Measurements from ENCODE around the gene POM121L12. TPM values are rescaled to one million over a fixed set of nuclear protein-coding genes. Genes with fewer than 3 reads are reported as not detected.

The POM121L12 gene
- total RNA-seq (not detected), polyA plus RNA-seq (not detected), total RNA-seq (0 to 0.09 (median 0) reads per million in 6 experiments)

DNA sequence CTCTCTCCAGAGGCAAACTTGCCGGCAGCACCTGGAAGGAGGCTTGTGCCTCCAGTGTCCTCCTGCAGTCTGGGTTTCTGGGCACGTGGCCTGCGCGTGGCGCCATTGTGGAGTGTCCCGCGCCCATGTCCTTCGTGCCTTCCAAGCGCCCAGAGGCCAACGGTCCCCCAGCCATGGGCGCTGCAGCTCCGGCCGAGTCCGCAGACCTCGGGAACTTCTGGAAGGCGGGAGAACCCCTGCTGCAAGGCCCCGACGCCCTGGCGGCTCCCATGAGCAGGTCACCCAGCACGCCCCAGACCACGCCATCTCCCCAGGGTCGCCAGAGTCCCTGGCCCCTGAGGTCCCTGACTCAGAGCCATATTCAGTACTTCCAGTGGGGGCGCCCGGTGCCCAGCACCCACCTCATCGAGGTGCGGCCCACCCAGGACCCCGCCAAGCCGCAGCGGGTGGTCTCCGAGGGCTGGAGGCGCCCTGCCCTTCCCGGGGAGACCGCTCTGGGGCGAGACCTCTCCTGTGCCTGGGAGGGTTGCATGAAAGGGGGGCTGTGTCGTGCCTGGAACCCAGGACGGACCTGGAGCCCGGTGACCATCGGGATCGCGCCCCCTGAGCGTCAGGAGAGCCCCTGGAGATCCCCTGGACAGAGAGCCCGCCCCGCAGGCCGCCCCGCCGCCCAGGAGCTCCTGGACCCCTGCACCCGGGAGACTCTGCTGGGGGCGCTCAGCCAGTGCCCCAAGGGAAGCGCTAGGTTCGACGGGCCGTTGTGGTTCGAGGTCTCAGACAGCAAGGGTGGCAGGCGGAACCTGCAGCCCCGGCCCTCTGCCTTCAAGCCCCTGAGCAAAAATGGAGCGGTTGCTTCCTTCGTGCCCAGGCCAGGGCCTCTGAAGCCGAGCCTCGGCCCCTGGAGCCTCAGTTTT lies at the start of gene POM121L12:
POM121L12 (plus strand) TSS at position 135 of the 914 bp plus-strand sequence; CDS start at position 174, 39 bp downstream.
- H3K27me3 Mint-ChIP-seq = no peaks in the 10 kb centered on the region
- H3K36me3 Mint-ChIP-seq = no peaks in the 10 kb centered on the region
- H3K4me1 Mint-ChIP-seq = no peaks in the 10 kb centered on the region
- DNase-seq = no peak
- H3K27ac Mint-ChIP-seq = no peak within 1 kb of the TSS
- ATAC-seq = no peak
- H3K4me3 Mint-ChIP-seq = no peak within 1 kb of the TSS
- H3K9me3 Mint-ChIP-seq = peaks cover 12 to 44% (median 16%) of the 10 kb centered on the region in 9 donors
- POLR2A ChIA-PET = no interaction called here

- Mint-ChIP-seq H3K36me3 (peaks cover 0 to 13% (median 0%) of the 10 kb centered on the region in 3 donors), H3K9me3 (peaks cover 8 to 57% (median 24%) of the 10 kb centered on the region in 9 donors), H3K4me3 (no peak overlapping the region), H3K27me3 (no peaks in the 10 kb centered on the region), H3K27ac (no peak overlapping the region), H3K4me1 (no peaks in the 10 kb centered on the region)
- POLR2A ChIA-PET = no interaction called here
- ATAC-seq = no peak
- no peak for DNase-seq
Observed at GRCh38 chr7:52992001-52992400, 43.4 kb upstream of the POM121L12 start.

GRCh38 chr7:52992479-52993162 lies 42.8 kb upstream of the POM121L12 start:
- ATAC-seq (no peak), DNase-seq (no peak)
- Mint-ChIP-seq H3K36me3 (peaks cover 0 to 7% (median 0%) of the 10 kb centered on the region in 3 donors), H3K9me3 (peaks cover 8 to 52% (median 18%) of the 10 kb centered on the region in 9 donors), H3K4me3 (no peak overlapping the region), H3K27ac (no peak overlapping the region), H3K4me1 (no peaks in the 10 kb centered on the region), H3K27me3 (no peaks in the 10 kb centered on the region)
- POLR2A ChIA-PET = no interaction called here

DNA sequence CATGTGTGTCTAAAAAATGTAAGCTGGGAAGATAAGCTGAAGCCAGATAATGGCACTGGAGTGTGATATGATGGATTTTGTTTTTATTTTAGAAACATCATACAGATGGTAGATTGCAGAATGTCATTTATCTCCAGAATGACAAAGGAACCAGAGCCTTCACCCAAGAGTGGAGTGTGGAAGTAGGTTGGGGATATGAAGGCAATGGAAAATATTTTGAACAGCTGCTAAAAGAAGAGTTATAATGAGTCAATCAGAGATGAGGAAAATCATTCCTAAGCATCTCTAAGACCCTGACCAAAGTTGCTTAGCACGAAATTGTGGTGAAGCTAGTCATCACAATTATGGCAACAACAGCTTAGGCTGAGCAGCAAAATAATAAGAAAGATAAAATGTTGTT lies 39.8 kb upstream of the POM121L12 start:
- no peak for ATAC-seq
- POLR2A ChIA-PET = no interaction called here
- Mint-ChIP-seq H3K9me3 (peaks cover 2 to 36% (median 12%) of the 10 kb centered on the region in 9 donors), H3K27me3 (no peaks in the 10 kb centered on the region), H3K27ac (no peak overlapping the region), H3K4me1 (no peaks in the 10 kb centered on the region), H3K36me3 (peaks cover 0 to 7% (median 0%) of the 10 kb centered on the region in 3 donors), H3K4me3 (no peak overlapping the region)
- DNase-seq = no peak

GRCh38 chr7:53001221-53001620 lies 34.2 kb upstream of the POM121L12 start:
- ATAC-seq (no peak), DNase-seq (no peak)
- H3K4me3 Mint-ChIP-seq = no peak overlapping the region
- H3K9me3 Mint-ChIP-seq = peaks cover 0 to 24% (median 15%) of the 10 kb centered on the region in 9 donors
- peaks cover 0 to 11% (median 0%) of the 10 kb centered on the region in 3 donors for H3K36me3 Mint-ChIP-seq
- no peaks in the 10 kb centered on the region for H3K4me1 Mint-ChIP-seq
- no peak overlapping the region for H3K27ac Mint-ChIP-seq
- H3K27me3 Mint-ChIP-seq = no peaks in the 10 kb centered on the region
- POLR2A ChIA-PET = no interaction called here

GRCh38 chr7:53002389-53002788 lies 33.0 kb upstream of the POM121L12 start:
- ATAC-seq (no peak), DNase-seq (no peak)
- Mint-ChIP-seq H3K4me1 (no peaks in the 10 kb centered on the region), H3K36me3 (peaks cover 0 to 11% (median 0%) of the 10 kb centered on the region in 3 donors), H3K27me3 (no peaks in the 10 kb centered on the region), H3K4me3 (no peak overlapping the region), H3K9me3 (peaks cover 0 to 31% (median 15%) of the 10 kb centered on the region in 9 donors), H3K27ac (no peak overlapping the region)
- POLR2A ChIA-PET = no interaction called here

DNA sequence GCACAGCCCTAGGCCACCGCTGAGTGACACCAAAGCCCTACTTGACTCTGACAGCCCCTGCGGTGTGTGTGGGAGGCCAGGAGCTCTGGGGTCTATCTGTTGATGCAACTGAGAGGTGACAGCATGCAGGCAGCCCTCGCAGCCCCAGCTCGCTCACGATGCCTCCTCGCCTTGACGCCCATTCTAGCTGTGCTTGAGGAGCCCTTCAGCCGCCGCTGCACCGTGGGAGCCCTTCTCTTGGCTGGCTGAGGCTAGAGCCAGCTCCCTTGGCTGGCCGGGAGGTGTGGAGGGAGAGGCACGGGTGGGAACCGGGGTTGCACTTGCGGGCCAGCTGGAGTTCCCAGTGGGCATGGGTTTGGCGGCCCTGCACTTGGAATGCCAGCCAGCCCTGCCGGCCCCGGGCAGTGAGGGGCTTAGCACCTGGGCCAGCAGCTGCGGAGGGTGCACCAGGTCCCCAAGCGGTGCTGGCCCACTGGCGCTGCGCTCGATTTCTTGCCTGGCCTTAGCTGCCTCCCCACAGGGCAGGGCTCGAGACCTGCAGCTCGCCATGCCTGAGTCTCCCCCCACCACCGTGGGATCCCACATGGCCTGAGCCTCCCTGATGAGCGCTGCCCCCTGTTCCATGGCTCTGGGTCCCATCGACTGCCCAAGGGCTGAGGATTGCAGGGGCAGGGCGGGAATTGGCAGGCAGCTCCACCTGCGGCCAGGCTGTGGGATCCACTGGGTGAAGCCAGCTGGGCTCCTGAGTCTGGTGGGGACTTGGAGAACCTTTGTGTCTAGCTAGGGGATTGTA lies 31.6 kb upstream of the POM121L12 start:
- Mint-ChIP-seq H3K27me3 (no peaks in the 10 kb centered on the region), H3K36me3 (peaks cover 0 to 11% (median 0%) of the 10 kb centered on the region in 3 donors), H3K4me3 (no peak overlapping the region), H3K9me3 (peaks cover 0 to 34% (median 16%) of the 10 kb centered on the region in 9 donors), H3K27ac (no peak overlapping the region), H3K4me1 (no peaks in the 10 kb centered on the region)
- no peak for ATAC-seq
- POLR2A ChIA-PET = no interaction called here
- DNase-seq = no peak

GRCh38 chr7:53013925-53014324 lies 21.5 kb upstream of the POM121L12 start:
- Mint-ChIP-seq H3K4me3 (no peak overlapping the region), H3K36me3 (no peaks in the 10 kb centered on the region), H3K27me3 (no peaks in the 10 kb centered on the region), H3K9me3 (peaks cover 9 to 64% (median 25%) of the 10 kb centered on the region in 9 donors), H3K4me1 (no peaks in the 10 kb centered on the region), H3K27ac (no peak overlapping the region)
- ATAC-seq (no peak), DNase-seq (no peak)
- POLR2A ChIA-PET = no interaction called here

DNA sequence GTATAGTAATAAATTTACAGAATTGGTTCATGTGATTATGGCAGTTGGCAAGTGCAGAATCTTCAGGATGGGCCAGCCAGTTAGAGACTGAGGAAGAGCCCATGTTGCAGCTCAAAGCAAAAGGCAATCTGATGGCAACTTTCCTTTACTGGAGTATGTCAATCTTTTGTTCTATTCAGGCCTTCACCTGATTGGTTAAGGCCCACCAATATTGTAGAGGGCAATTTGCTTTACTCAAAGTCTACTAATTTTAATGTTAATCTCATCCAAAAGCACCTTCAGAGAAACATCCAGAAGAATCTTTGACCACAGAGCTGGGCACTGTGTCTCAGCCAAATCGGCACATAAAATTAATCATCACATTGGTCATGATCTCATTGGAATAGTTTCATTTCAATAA lies 20.0 kb upstream of the POM121L12 start:
- no peak overlapping the region for H3K4me3 Mint-ChIP-seq
- no peaks in the 10 kb centered on the region for H3K4me1 Mint-ChIP-seq
- POLR2A ChIA-PET = no interaction called here
- H3K9me3 Mint-ChIP-seq = peaks cover 8 to 57% (median 20%) of the 10 kb centered on the region in 9 donors
- ATAC-seq = no peak
- no peaks in the 10 kb centered on the region for H3K36me3 Mint-ChIP-seq
- H3K27me3 Mint-ChIP-seq = no peaks in the 10 kb centered on the region
- no peak for DNase-seq
- no peak overlapping the region for H3K27ac Mint-ChIP-seq

DNA sequence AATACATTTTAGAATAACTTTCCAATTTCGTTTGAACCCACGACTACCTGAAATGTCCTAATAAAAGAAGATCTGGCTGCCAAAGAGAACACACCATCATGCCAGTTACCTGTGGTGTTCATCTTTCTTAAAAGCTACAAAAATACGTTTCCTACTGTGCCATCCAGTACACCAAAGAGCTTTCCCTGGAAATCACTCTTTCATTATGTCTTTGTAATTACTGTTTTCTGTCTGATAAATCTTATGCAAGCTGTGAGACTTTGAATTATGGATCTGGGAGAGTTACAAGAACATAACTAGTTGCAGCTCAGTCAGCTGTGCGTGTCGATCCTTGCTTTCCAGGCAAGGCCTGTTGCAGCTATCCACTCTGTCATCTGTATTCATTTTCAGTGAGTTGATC lies 12.5 kb upstream of the POM121L12 start:
- no peaks in the 10 kb centered on the region for H3K4me1 Mint-ChIP-seq
- H3K27ac Mint-ChIP-seq = no peak overlapping the region
- H3K9me3 Mint-ChIP-seq = peaks cover 0 to 20% (median 7%) of the 10 kb centered on the region in 9 donors
- H3K36me3 Mint-ChIP-seq = no peaks in the 10 kb centered on the region
- ATAC-seq = no peak
- no peaks in the 10 kb centered on the region for H3K27me3 Mint-ChIP-seq
- POLR2A ChIA-PET = no interaction called here
- DNase-seq = no peak
- H3K4me3 Mint-ChIP-seq = no peak overlapping the region

DNA sequence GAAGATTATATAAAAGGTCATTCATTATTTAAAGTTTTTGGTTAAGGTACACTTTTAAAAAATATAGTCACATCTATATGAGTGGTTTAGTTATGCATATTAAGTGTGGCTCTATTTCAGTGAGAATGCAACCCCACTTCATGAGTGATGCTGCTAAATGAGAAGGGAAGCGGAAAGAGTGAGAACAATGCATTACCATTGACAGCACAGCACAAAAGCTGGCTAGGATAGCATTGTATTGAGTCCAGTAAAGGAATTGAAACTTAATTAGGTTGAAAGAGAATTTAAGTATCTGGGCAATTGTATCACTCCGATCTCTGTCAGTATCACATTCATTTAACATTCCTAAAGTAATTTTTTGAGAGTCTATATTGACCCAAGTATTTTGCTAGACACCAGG lies 13.2 kb downstream of the POM121L12 start:
- Mint-ChIP-seq H3K27ac (no peak overlapping the region), H3K4me3 (no peak overlapping the region), H3K4me1 (no peaks in the 10 kb centered on the region), H3K27me3 (no peaks in the 10 kb centered on the region), H3K9me3 (peaks cover 4 to 23% (median 10%) of the 10 kb centered on the region in 9 donors), H3K36me3 (no peaks in the 10 kb centered on the region)
- DNase-seq = no peak
- POLR2A ChIA-PET = no interaction called here
- no peak for ATAC-seq

DNA sequence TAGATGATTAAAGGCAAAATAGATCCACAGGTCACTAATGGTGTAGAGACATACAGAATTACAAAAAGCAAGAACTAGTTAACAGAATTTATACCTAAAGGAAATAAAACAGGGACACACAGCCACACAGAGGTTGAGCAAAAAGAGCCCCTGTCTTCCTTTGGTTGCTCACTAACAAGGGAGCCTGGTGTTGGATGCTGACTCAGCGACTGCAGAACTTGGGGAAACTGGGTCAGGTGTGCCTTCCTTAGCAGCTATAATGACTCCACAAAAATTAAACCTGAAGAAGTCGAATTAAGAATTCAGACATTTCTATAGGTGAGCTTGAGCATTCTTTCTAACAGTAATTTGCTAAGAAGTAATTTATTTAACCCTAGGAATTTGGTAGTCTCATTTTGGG lies 15.0 kb downstream of the POM121L12 start:
- Mint-ChIP-seq H3K27me3 (no peaks in the 10 kb centered on the region), H3K4me3 (no peak overlapping the region), H3K9me3 (peaks cover 5 to 26% (median 12%) of the 10 kb centered on the region in 9 donors), H3K27ac (no peak overlapping the region), H3K36me3 (no peaks in the 10 kb centered on the region), H3K4me1 (no peaks in the 10 kb centered on the region)
- no peak for ATAC-seq
- DNase-seq = no peak
- POLR2A ChIA-PET = no interaction called here
